PFSK-1 (cell line): ENCODE results near the gene CCR5AS.

Source experiments
- FOXP2 ChIP-seq: optimal IDR thresholded peaks from 2 replicates; pipeline ENCODE3; 2011; ENCODE audit warnings: borderline replicate concordance, control low read depth, inconsistent platforms; ENCODE audit not compliant: insufficient read depth; ENCODE audit errors: extremely low read length, extremely low read depth
- POLR2AphosphoS5 ChIP-seq: IDR thresholded peaks from 2 replicates; pipeline ENCODE4 v1.6.1; 2012; ENCODE audit warnings: low read depth, mild to moderate bottlenecking, control low read depth, low read length, moderate library complexity
- REST ChIP-seq, 2 experiments: IDR thresholded peaks; 2 replicates each; pipeline versions ENCODE4 v1.6.1 to v1.8.0; 2011 to 2012; ENCODE audit warnings: low read depth in 2 of 2, low read length in 2 of 2, control low read depth in 1 of 2, inconsistent platforms in 1 of 2, mild to moderate bottlenecking in 1 of 2, moderate library complexity in 1 of 2; ENCODE audit not compliant: insufficient read depth in 1 of 2
- SIN3A ChIP-seq: IDR thresholded peaks from 2 replicates; pipeline ENCODE4 v1.6.1; 2012; ENCODE audit warnings: mild to moderate bottlenecking, low read length, moderate library complexity, borderline replicate concordance; ENCODE audit not compliant: insufficient read depth
- TAF1 ChIP-seq: IDR thresholded peaks from 2 replicates; pipeline ENCODE4 v1.6.1; 2012; ENCODE audit warnings: low read length, control low read depth, borderline replicate concordance; ENCODE audit not compliant: insufficient read depth

The CCR5AS gene

DNA sequence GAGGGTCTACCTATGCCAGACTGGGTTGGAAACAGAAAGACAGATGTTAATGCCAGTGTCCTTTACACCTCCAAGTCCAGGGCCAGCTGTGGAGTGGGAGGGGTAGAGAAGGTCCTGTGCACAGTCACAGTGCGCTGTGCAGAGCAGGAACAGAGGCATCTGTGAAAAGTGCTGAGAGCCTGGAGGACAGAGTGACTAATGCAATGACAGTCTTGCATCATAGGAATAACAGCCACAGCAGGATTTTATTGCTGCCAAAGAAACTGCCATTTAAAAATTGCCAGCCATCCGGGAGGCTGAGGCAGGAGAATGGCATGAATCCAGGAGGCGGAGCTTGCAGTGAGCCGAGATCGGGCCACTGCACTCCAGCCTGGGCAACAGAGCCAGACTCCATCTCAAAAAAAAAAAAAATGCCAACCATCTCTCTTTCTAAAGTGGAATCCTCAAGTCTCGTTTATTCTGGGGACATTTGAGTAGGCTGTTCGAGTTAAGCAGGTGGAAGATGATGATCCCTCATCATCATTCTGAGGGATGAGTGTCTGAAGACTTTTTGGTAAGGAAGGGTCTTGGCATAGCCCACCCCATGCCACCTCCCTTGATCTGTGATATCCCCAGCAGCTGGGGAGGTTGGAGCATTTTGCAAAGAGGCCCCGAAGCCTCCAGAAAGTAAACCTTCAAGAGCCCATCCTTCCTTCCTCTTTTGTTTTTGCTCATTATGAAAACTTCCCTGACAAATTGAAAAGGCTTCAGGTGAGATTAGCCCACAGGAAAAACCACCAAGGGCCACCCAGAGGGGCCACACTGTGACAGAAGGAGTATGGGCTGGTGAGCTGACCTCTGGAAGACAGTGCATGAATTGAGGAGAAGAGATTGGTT, 45.2 kb downstream of the CCR5AS start:
- TF ChIP-seq FOXP2 = no peak
- no peak for TF ChIP-seq SIN3A
- TF ChIP-seq POLR2AphosphoS5 = no peak
- no peak for TF ChIP-seq REST (IDR thresholded peaks at IDR 0.05; ENCODE audit: insufficient read depth in 1 of 2, low read depth in 2 of 2, low read length in 2 of 2)
- no peak for TF ChIP-seq TAF1

- TF ChIP-seq POLR2AphosphoS5 = no peak
Measured at GRCh38 chr3:46360907-46361306, 46.0 kb downstream of the CCR5AS start.

DNA sequence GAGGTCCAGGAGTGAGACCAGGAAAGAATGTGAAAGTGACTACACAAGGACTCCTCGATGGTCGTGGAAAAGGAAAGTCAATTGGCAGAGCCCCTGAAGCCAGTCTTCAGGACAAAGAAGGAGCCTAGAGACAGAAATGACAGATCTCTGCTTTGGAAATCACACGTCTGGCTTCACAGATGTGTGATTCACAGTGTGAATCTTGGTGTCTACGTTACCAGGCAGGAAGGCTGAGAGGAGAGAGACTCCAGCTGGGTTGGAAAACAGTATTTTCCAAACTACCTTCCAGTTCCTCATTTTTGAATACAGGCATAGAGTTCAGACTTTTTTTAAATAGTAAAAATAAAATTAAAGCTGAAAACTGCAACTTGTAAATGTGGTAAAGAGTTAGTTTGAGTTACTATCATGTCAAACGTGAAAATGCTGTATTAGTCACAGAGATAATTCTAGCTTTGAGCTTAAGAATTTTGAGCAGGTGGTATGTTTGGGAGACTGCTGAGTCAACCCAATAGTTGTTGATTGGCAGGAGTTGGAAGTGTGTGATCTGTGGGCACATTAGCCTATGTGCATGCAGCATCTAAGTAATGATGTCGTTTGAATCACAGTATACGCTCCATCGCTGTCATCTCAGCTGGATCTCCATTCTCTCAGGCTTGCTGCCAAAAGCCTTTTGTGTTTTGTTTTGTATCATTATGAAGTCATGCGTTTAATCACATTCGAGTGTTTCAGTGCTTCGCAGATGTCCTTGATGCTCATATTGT, 47.0 kb downstream of the CCR5AS start:
- TF ChIP-seq FOXP2 (no peak), POLR2AphosphoS5 (no peak), SIN3A (no peak), REST (IDR thresholded peaks at IDR 0.05; ENCODE audit: insufficient read depth in 1 of 2, low read depth in 2 of 2, low read length in 2 of 2) (no peak)

- no peak for TF ChIP-seq FOXP2
- TF ChIP-seq TAF1 = no peak
- no peak for TF ChIP-seq SIN3A
- no peak for TF ChIP-seq REST (IDR thresholded peaks at IDR 0.05; ENCODE audit: insufficient read depth in 1 of 2, low read depth in 2 of 2, low read length in 2 of 2)
- TF ChIP-seq POLR2AphosphoS5 = no peak
Measured at GRCh38 chr3:46358466-46358865, 48.4 kb downstream of the CCR5AS start.

DNA sequence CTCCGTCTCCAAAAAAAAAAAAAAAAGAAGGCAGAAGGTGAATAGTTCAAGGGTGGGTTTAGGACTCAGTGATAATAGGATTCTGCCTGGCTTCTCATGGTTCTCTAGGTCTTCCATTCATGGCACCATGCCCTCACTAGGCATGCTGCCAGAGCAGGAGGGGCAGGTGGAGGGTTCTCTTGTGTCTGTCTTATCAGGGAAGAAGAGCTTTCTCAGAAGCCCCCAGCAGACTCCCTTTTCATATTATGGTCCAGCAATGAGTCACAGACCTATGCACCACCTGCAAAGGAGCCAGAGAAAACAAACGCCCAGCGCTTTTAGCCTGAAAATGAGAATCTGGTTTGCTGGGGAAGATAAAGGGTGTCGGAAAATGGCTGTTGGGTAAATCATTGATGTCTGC, 50.0 kb downstream of the CCR5AS start:
- TF ChIP-seq SIN3A (no peak), FOXP2 (no peak), POLR2AphosphoS5 (no peak), REST (IDR thresholded peaks at IDR 0.05; ENCODE audit: insufficient read depth in 1 of 2, low read depth in 2 of 2, low read length in 2 of 2) (no peak), TAF1 (no peak)
